22Rv1 (cell line): ENCODE data around the gene ITGB3BP.
A peak's percentile ranks its signal among the peaks of the same experiment; 100 is the strongest.

Experiments
- H3K27ac ChIP-seq: fragments of 450-650 bp; 2 replicates; pipeline ENCODE4 v1.5.1; 2017
- ZFX ChIP-seq: fragments of 450-650 bp; IDR thresholded peaks from 2 replicates; pipeline ENCODE4 v1.6.1; 2017; ENCODE audit warnings: antibody characterized with exemption, borderline replicate concordance
- TF ChIP-seq, protein P1 (sequence below): fragments of 450-650 bp; IDR thresholded peaks from 2 replicates; pipeline ENCODE4 v1.5.1; 2017; ENCODE audit warnings: mild to moderate bottlenecking

The ITGB3BP gene

GRCh38 chr1:63555480-63555879 is 32.5 kb upstream of the ITGB3BP start:
- TF ChIP-seq, protein P1, sequence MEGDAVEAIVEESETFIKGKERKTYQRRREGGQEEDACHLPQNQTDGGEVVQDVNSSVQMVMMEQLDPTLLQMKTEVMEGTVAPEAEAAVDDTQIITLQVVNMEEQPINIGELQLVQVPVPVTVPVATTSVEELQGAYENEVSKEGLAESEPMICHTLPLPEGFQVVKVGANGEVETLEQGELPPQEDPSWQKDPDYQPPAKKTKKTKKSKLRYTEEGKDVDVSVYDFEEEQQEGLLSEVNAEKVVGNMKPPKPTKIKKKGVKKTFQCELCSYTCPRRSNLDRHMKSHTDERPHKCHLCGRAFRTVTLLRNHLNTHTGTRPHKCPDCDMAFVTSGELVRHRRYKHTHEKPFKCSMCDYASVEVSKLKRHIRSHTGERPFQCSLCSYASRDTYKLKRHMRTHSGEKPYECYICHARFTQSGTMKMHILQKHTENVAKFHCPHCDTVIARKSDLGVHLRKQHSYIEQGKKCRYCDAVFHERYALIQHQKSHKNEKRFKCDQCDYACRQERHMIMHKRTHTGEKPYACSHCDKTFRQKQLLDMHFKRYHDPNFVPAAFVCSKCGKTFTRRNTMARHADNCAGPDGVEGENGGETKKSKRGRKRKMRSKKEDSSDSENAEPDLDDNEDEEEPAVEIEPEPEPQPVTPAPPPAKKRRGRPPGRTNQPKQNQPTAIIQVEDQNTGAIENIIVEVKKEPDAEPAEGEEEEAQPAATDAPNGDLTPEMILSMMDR, result no peak
- TF ChIP-seq ZFX, result no peak
- no peak overlapping the region for H3K27ac ChIP-seq

- TF ChIP-seq, protein P1, result no peak
- no peak for TF ChIP-seq ZFX
Measured at GRCh38 chr1:63548877-63549276, 25.9 kb upstream of the ITGB3BP start.

GRCh38 chr1:63548303-63548702 is 25.3 kb upstream of the ITGB3BP start:
- no peak overlapping the region for H3K27ac ChIP-seq
- TF ChIP-seq, protein P1, result no peak
- TF ChIP-seq ZFX, result no peak

More at GRCh38 chr1:63548877-63549276, 25.9 kb upstream of the ITGB3BP start:
- no peak overlapping the region for H3K27ac ChIP-seq

DNA sequence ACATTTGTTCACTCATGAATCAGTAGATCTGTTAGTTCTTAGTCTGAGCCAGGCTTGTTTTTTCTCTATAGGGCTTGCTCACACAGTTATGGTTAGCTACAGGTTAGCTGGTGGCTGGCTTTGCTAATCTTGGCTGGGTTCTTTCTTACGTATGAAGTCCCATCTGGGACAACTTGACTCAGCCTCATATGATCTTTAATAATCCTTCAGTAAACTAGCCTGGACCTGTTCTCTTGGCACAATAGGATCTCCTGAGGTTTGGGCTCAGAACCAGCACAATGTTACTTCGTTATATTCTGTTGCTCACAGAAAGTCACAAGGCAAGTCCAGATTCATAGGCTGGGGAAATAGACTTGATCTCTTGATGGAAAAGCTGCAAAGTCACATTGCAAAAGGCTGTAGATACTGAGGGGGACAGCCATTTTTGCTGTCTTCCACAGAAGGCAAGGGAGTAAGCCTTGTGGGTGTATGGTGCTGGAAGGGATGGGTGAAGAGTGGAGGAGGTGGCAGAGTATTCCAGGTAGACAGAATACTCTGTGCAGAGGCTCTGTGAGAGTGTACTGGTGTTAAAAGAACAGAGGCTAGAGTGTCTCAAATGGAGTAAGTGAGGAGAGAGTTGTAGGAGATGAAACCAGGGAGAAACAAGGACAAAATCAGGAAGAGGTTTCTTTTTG is 24.7 kb upstream of the ITGB3BP start:
- H3K27ac ChIP-seq, result no peak overlapping the region
- no peak for TF ChIP-seq ZFX
- TF ChIP-seq, protein P1, result no peak

GRCh38 chr1:63545780-63546179 is 22.8 kb upstream of the ITGB3BP start:
- TF ChIP-seq, protein P1, result no peak

GRCh38 chr1:63537940-63538339 is 14.9 kb upstream of the ITGB3BP start:
- no peak overlapping the region for H3K27ac ChIP-seq
- no peak for TF ChIP-seq ZFX
- TF ChIP-seq, protein P1, result peak; percentile 74

More at GRCh38 chr1:63545780-63546179, 22.8 kb upstream of the ITGB3BP start:
- no peak overlapping the region for H3K27ac ChIP-seq

GRCh38 chr1:63537006-63537405 is 14.0 kb upstream of the ITGB3BP start:
- no peak overlapping the region for H3K27ac ChIP-seq
- TF ChIP-seq, protein P1, result no peak
- no peak for TF ChIP-seq ZFX
